Measurements from ENCODE around the gene TSPYL4. TPM values are rescaled to one million over a fixed set of nuclear protein-coding genes. Genes with fewer than 3 reads are reported as not detected.

The TSPYL4 gene
- total RNA-seq, 1 donor from 2014 or later: 27.6 TPM

- DNase-seq (ENCODE audit: low spot score): no peak
- Mint-ChIP-seq H3K4me1 (ENCODE audit: low read depth) (peaks cover 19% of the 10 kb centered on the region), H3K36me3 (ENCODE audit: low read depth) (no peaks in the 10 kb centered on the region), H3K4me3 (ENCODE audit: unreplicated experiment) (no peak overlapping the region), H3K27me3 (ENCODE audit: low read depth) (no peaks in the 10 kb centered on the region), H3K27ac (ENCODE audit: unreplicated experiment) (peak overlapping the region; percentile 90), H3K9me3 (ENCODE audit: low read depth) (no peaks in the 10 kb centered on the region)
- no peak for TF ChIP-seq CTCF (IDR thresholded peaks at IDR 0.05)
These were observed 7.8 kb downstream of the TSPYL4 start for GRCh38 chr6:116246089-116246488.

DNA sequence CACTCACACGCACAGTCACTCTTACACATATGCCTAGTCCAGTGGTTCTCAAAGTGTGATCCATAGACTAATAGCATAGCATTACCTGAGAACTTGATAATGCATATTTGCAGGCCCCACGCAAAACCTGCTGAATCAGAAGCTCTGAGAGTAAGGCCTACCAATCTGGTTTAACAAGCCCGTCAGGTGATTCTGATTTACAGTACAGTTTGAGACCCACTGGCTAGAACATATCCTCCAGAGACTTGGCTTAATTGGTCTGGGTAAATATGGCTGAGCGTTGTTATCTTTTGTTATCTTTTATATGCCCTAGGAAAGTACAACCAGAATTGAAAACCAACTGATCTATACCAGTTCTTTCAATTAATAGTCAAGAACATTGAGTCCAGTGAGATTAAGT lies 9.6 kb downstream of the TSPYL4 start:
- no peaks in the 10 kb centered on the region for H3K9me3 Mint-ChIP-seq (ENCODE audit: low read depth)
- TF ChIP-seq CTCF (IDR thresholded peaks at IDR 0.05): no peak
- peaks cover 19% of the 10 kb centered on the region for H3K4me1 Mint-ChIP-seq (ENCODE audit: low read depth)
- H3K27me3 Mint-ChIP-seq (ENCODE audit: low read depth): no peaks in the 10 kb centered on the region
- H3K27ac Mint-ChIP-seq (ENCODE audit: unreplicated experiment): no peak overlapping the region
- H3K36me3 Mint-ChIP-seq (ENCODE audit: low read depth): peaks cover 2% of the 10 kb centered on the region
- H3K4me3 Mint-ChIP-seq (ENCODE audit: unreplicated experiment): no peak overlapping the region
- DNase-seq (ENCODE audit: low spot score): no peak

DNA sequence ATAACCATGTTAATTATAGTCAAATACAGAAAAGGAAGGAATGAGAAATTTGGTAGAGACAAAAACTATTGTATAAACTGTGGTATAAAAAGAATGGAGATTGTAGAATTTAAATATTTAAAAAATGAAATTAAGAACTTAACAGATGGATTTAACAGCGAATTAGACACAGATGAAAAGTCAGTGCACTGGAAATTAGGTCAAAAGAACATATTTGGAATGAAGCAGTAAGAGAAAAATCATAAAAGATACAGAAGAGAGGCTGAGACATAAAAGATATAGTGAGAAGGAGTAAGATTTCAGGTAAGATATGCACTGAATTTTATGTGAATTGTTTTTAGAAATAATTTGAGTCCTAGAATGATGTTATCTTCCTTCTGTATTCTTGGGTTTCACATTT lies 14.0 kb downstream of the TSPYL4 start:
- Mint-ChIP-seq H3K4me3 (ENCODE audit: unreplicated experiment) (no peak overlapping the region), H3K27me3 (ENCODE audit: low read depth) (no peaks in the 10 kb centered on the region), H3K36me3 (ENCODE audit: low read depth) (peaks cover 2% of the 10 kb centered on the region), H3K27ac (ENCODE audit: unreplicated experiment) (no peak overlapping the region), H3K4me1 (ENCODE audit: low read depth) (peaks cover 14% of the 10 kb centered on the region), H3K9me3 (ENCODE audit: low read depth) (no peaks in the 10 kb centered on the region)
- no peak for DNase-seq (ENCODE audit: low spot score)
- TF ChIP-seq CTCF (IDR thresholded peaks at IDR 0.05): no peak

GRCh38 chr6:116239256-116239655 lies 14.6 kb downstream of the TSPYL4 start:
- H3K9me3 Mint-ChIP-seq (ENCODE audit: low read depth): no peaks in the 10 kb centered on the region
- H3K4me3 Mint-ChIP-seq (ENCODE audit: unreplicated experiment): no peak overlapping the region
- no peak for TF ChIP-seq CTCF (IDR thresholded peaks at IDR 0.05)
- H3K27me3 Mint-ChIP-seq (ENCODE audit: low read depth): no peaks in the 10 kb centered on the region
- H3K27ac Mint-ChIP-seq (ENCODE audit: unreplicated experiment): no peak overlapping the region
- H3K36me3 Mint-ChIP-seq (ENCODE audit: low read depth): peaks cover 2% of the 10 kb centered on the region
- peaks cover 14% of the 10 kb centered on the region for H3K4me1 Mint-ChIP-seq (ENCODE audit: low read depth)
- DNase-seq (ENCODE audit: low spot score): no peak

GRCh38 chr6:116238083-116238482 lies 15.8 kb downstream of the TSPYL4 start:
- no peak for TF ChIP-seq CTCF (IDR thresholded peaks at IDR 0.05)
- peaks cover 14% of the 10 kb centered on the region for H3K4me1 Mint-ChIP-seq (ENCODE audit: low read depth)
- no peak overlapping the region for H3K4me3 Mint-ChIP-seq (ENCODE audit: unreplicated experiment)
- peak overlapping the region; percentile 71 for H3K27ac Mint-ChIP-seq (ENCODE audit: unreplicated experiment)
- H3K36me3 Mint-ChIP-seq (ENCODE audit: low read depth): peaks cover 2% of the 10 kb centered on the region
- no peaks in the 10 kb centered on the region for H3K9me3 Mint-ChIP-seq (ENCODE audit: low read depth)
- H3K27me3 Mint-ChIP-seq (ENCODE audit: low read depth): no peaks in the 10 kb centered on the region
- DNase-seq (ENCODE audit: low spot score): no peak
